ENCODE results near the gene MRPL24.

DNA sequence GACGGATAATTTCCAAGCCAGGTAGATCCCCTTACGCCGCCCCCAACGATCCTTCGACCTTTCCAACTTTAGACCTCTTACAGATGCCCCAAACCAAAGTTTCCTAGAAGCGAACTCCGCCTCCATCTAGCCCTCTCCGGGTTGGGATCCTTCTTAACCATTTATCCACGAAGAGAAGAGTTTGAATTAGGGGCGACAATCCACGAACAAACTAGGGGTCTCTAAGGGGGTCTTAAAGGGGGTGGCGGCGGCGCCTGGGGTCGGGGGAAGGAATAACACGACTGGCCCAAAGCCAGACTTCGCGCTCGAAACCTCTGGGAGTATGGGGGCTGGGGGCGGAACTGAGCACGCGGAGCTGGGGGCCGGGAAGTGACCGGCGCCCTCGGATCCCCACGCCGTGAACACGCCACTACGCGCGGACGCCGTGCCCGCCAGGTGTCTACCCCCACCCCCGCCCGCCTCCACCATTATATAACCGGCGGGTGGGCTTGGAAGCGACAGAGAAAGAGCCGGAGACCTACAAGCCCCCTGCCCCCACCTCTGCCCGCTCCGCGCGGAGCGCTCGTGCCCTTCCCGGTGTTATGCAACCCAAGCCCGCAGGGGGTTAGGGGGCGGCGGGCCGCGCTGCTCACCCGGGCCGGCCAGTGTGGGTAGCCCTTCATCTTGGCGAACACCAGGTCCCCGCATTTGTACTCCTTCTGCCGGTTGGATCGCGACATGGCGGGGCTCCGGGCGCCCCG lies 10.0 kb upstream of the MRPL24 start:
- TF ChIP-seq, protein P1, sequence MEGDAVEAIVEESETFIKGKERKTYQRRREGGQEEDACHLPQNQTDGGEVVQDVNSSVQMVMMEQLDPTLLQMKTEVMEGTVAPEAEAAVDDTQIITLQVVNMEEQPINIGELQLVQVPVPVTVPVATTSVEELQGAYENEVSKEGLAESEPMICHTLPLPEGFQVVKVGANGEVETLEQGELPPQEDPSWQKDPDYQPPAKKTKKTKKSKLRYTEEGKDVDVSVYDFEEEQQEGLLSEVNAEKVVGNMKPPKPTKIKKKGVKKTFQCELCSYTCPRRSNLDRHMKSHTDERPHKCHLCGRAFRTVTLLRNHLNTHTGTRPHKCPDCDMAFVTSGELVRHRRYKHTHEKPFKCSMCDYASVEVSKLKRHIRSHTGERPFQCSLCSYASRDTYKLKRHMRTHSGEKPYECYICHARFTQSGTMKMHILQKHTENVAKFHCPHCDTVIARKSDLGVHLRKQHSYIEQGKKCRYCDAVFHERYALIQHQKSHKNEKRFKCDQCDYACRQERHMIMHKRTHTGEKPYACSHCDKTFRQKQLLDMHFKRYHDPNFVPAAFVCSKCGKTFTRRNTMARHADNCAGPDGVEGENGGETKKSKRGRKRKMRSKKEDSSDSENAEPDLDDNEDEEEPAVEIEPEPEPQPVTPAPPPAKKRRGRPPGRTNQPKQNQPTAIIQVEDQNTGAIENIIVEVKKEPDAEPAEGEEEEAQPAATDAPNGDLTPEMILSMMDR (IDR thresholded peaks at IDR 0.05; ENCODE audit: low read length) = no peak
- TF ChIP-seq EZH2 (optimal IDR thresholded peaks at IDR 0.05; ENCODE audit: low read depth, low read length) = no peak

All from MM.1S (cell line).